GM18873 (cell line): ENCODE results near the gene BHLHE40.

ENCODE experiments used
- ATAC-seq: cut with Tn5 transposase; IDR thresholded peaks from one replicate; pipeline ENCODE4 v1.9.1; 2021; ENCODE audit warnings: mild to moderate bottlenecking, moderate library complexity, moderate number of reproducible peaks; ENCODE audit not compliant: unreplicated experiment, low FRiP score

The BHLHE40 gene

DNA sequence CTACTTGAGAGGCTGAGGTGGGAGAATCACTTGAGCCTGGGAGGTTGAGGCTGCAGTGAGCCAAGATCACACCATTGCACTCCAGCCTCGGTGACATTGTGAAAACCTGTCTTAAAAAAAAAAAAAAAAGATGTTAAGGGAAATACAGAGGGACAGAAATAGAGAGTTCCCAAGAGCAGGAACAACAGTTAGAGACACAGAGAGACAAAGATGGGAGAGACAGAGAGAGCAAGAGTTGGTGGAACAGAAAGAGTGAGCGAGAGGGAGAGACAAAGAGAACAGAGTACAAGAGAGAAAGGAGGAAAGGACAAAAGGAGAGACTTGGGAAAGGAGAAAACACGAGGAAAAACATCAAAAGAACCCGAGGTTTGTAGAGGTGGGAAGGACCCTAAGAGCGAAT is 35.8 kb downstream of the BHLHE40 start:
- ATAC-seq = no peak

DNA sequence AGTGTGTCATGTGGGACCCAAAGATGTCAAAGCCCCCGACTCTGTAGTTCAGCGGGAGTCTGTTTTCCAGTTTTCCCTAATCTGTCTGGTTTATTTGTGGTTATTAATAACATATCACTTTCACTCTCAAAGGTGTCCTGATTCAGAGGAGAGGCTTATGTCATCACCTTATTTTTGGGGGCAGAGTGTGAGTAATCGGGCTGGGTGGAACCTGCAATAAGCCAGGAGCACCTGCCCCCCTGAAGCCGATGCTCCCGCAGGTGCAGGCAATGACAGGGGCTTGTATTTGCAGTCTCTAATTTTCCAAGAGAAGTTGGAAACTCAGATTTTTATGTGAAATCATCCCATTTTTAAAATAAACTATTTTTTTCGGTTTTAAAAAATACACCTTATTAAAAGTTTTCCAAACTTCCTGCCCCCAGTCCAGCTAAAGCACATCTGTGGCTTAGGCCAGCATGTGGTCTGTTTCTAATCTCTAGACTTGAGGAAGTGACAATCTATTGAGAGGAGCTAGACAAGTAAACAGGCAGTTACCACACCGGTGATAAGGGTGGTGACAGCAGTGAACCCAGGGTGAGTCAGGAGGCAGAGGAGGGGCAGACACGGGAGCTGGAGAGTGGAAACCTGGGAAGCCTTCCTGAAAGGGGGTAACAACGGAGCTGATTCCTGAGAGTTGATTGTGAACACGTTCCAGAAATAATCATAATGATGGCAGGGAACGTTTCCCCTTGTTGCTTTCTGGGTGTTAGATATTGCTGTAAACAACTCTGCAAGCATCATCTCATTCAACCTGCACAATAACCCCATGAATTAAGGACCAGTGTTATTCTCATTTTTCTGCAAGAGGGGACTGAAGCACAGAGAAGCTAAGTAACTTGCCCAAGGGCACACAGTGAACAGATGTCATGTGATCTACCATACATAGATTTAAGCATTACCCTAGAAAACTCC is 37.2 kb downstream of the BHLHE40 start:
- ATAC-seq = peak; percentile 66

DNA sequence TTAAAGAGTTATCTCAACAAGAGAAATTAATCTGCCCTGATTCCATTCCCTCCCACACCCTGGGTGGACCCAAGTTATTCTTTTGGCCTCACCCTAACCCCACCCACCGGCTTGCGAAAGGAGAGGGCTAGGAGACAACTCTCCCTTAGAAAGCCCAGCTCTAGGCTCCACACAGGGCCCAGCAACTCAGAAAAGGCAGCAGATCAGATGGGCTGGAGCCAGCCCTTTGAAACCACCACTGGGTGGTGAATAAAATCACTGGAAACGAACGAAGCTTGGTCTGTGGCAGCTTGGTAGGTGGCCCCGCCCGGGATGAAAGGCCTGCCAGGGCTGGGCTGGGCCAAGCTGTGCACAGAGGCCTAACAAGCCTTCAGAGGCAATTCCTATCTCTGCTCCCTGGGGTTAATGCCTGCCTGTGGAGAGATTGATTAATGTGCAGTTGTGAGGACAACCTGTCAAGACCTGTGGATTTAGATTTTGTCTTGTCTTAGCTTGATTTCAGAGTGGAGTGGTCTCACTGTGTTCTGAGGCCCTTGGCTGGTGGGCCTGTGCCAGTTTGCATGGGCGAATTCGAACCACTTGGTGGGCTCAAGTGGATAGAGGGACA is 38.8 kb downstream of the BHLHE40 start:
- ATAC-seq = no peak

DNA sequence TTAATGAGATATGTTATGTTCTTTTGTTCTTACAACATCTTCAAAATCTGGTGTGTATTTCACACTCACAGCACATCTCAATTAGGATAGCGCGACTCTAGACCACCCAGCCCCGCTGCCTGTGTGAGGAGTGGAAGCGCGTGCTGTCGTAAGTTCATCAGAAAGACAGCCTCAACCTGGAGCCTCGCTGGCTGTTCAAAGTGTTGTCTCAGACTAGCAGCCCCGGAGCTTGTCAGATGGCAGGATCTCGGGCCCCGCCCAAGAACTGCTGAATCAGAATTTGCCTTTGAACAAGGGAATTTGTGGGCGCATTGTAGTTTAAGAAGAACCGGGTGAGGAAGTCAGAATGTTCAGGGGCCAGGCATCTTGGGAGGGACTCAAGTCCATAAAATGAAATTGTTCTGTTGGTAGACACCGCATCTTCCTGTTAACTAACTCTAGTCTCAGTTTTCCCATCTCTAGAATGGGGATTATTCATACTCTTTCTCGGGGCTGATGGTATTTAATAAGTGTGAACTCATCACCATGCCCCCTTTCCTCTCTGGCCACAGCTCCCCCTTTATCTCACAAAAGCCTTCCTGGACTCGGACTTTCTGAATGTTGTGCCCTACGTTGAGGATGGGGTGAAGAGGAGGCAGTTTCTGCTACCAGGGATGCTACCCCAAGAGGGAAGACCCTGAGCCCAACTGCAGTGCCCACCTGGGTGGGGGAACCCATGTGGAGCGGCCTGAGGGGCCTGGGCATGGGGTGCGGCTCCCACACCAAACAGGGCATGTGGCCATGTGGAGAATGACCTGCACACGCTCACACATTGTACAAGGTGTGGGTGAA is 40.4 kb downstream of the BHLHE40 start:
- ATAC-seq = no peak

DNA sequence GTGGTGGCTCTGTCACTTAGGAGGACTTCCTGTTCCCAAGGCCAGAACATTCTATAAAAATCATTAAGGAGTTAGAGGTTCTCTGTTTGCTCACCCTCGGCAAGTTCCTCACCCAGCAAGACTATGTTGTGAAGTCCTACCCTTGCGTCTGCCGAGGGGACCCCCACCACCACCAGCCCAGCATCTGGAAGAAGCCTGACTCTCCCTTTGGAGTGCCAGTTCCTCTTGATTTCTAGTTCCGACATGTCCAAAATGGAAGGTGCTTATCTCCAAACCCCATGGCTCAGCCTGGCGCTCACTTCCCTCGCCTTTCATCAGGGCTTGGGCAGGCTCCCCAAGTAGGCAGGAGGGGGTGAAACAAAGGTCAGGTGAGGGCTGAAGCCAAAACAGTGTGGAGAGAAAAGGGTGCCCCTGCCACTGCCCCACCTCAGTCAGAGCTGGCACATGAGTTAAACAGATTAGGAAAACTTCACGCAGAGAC is 41.0 kb downstream of the BHLHE40 start:
- no peak for ATAC-seq

DNA sequence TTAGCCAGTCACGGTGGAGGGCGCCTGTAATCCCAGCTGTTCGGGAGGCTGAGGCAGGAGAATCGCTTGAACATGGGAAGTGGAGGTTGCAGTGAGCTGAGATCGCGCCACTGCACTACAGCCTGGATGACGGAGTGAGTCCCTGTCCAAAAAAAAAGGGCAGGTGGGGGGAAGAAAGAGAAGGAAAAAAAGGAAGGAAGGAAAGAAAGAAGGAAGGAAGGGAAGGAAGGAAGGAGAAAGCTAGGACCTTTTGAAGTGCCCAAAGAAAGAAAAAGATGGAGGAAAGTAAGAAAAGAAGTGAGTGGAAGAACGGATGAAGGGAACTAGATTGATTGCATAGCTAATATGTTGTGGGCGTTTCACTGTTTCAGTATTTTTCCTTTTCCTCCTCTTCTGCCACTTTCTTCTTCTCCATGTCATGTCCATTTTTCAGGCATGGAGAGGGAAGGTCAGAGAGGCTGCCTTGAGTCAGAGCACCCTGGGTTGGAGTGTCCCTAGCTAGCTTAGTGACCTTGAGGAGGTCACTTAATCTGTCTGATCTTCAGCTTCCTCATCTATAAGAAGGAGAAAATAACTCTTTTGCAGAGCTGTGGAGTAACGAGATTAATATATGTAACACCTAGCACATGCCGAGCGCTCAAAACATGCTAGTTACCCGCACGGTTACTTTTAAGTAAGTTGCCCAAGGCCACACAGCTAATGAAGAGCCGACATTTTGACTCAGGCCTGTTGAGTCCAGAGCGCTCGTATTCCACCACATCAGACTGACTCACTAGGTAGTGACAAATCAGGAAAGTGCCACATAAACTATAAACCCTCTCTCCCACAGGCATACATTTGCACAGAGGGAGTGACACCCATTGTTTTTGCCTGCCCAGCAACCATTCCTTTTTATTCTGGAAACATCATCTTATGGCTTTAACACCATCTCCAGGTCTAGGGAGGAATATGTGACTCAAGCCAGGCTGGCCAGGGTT is 42.2 kb downstream of the BHLHE40 start:
- no peak for ATAC-seq

DNA sequence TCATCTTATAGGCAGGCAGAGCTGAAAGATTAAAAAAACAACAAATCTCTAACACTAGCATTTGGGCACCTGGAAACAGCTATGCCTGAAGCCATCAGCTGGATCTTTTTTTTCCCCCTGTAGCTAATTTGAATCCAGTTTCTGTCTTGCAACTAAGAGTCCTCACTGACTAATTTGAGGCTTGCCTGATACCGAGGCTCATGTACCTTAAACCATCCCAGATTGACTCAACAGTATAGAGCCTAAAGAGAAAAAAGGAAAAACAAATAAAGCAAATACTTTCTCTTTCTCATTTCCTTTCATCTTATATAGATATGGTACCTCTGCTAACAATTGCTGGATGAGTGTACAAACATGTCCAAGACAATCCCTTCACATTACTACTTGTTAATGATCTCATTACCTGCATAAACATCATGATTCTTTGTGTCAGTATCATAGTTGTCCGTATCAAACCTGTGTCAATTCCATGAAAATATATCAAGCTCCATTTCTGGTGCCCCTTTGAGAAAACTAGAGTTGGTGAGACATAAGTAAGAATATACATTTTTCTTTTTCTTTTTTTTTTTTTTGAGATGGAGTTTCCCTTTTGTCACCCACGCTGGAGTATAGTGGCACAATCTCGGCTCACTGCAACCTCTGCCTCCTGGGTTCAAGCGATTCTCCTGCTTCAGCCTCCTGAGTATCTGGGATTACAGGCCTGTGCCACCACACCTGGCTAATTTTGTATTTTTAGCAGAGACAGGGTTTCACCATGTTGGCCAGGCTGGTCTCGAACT is 43.1 kb downstream of the BHLHE40 start:
- ATAC-seq = peak; percentile 75

DNA sequence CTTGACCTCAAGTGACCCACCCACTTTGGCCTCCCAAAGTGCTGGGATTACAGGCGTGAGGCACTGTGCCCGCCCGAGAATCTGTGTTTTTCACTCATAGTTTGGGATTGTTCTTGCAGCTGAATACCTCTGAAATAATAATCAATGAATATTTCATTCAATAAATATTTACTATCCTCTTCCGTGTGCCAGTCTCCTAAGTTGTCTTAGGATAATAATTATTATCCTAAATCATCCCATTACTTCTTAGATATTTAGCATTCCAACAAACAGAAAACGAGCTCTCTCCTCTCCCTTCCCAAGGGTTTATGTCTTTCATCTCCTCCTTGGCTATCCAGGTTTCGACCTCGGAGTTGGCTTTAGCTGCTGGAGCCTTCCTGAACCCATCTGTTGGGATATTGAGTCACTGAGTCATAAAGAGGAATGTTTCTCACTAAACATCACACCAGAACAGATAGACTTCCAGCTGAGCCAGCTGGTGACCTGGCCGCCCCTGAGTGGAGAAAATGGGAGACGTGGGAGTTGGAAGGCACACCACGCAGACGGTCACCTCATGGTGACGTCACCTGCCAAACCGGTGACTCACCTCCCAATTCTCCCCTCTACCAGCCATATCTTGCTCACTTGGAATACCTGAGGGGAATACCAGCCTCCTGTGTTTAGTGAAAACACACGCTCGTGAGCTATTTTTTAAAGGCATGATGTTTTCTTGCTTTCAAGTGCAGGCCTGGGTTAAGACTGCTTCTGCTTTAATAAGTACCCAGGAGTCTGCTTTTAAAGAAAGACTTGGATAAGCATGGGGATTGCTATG is 43.9 kb downstream of the BHLHE40 start:
- no peak for ATAC-seq

DNA sequence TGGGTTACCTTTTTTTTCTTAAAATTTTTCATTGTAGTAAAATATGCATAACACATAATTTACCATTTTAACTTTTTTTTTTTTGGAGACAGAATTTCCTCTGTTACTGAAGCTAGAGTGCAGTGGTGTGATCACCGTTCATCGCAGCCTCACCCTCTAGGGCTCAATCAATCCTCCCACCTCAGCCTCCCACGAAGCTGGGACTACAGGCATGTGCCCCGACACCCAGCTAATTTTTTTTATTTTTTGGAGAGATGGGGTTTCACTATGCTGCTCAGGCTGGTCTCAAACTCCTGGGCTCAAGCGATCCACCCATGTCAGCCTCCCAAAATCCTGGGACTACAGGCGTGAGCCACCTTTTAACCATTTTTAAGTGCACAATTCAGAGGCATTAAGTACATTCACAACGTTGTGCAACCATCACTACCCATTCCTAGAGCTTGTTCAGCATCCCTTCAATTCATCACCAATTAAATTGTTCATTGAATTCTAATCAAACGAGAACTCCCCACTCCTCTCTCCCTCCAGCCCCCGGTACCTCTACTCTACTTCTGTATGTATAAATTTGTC is 44.6 kb downstream of the BHLHE40 start:
- no peak for ATAC-seq

DNA sequence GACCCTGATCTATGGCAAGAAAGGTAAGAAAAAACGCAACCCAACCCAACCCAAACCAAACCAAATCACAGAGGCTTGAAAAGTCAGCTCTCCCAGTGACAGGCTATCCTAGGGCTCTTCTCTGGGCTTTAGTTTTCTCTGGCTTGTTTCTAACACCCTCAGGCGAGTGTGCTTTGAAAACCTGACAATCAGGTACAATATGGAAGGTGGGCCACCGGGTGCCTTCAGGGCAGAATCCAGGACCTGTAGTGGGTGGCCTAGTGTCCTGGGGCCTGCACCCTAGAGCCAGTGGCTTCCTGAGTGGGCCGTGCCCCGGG is 46.8 kb downstream of the BHLHE40 start:
- no peak for ATAC-seq

DNA sequence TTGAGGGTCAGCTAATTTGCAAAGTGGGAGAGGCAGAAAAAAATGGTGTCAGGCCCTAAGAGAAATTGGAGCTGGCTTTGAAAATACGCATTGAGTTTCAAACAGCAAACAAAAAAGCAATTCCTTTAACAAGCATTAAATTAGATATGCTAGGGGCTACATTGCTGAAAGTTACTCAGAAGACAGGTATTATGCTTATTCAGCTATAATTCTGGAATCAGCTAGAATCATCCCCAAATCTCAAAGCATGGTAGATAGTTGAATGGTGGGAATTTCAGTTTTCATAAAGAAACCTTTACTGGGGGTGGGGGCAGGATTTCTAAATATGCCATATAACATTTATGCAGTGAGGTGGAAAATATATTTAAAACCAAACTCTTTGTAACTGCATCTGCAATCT is 50.5 kb downstream of the BHLHE40 start:
- ATAC-seq = no peak

DNA sequence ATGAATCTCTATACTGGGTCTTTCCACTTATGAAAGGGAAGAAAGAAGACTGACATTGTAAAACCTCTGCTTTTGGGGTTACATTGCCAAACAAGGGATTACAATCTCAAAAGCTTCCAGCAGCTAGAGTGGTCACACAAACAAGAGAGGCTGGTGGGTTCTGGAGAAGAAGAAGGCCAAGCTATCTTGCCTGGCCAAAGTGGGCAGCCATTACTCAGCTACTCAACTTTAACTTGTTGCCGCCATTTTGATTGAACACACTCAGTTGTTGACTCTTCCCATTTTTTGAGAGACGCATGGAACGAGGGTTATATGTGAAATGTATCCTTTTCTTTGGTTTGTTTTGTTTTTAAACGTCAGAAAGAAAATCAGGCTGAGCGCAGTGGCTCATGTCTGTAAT is 50.9 kb downstream of the BHLHE40 start:
- no peak for ATAC-seq

DNA sequence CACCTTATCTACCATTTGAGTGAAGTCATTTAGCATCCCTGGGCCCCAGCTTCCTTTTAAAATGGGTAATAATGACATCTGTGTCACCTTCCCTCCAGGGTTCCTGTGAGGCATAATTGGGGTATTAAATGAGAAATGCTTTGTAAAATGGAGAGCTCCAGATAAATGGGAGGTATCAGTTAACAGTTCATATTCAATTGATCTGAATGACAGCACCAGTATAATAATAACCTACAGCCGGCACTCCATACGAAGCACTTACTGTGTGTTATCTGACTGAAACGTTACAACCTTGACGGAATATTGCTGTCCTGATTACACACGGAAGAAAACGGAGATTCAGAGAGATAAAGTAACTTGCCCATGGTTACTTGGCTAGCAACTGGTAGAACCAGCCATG is 53.6 kb downstream of the BHLHE40 start:
- no peak for ATAC-seq
